HL-60 (cell line): ENCODE measurements around the gene TPP1.

Experiments
- CTCF ChIP-seq: IDR thresholded peaks from one replicate; pipeline ENCODE4 v1.5.1; 2011; ENCODE audit warnings: low read length, control low read depth, inconsistent platforms; ENCODE audit not compliant: insufficient read depth
- GABPA ChIP-seq: IDR thresholded peaks from 2 replicates; pipeline ENCODE4 v1.6.1; 2012; ENCODE audit warnings: low read depth
- POLR2AphosphoS5 ChIP-seq: IDR thresholded peaks from 2 replicates; pipeline ENCODE4 v1.6.1; 2012; ENCODE audit warnings: low read depth
- REST ChIP-seq: IDR thresholded peaks from 2 replicates; pipeline ENCODE4 v1.6.1; 2012; ENCODE audit warnings: low read depth; ENCODE audit not compliant: insufficient replicate concordance
- SPI1 ChIP-seq: IDR thresholded peaks from 2 replicates; pipeline ENCODE4 v1.6.1; 2012; ENCODE audit warnings: low read depth, mild to moderate bottlenecking, borderline replicate concordance

GRCh38 chr11:6653656-6654055 is 34.4 kb upstream of the TPP1 start:
- TF ChIP-seq CTCF (no peak), POLR2AphosphoS5 (no peak), SPI1 (no peak), REST (no peak), GABPA (no peak)
